ENCODE data around the gene VEGFB.

GRCh38 chr11:64216879-64217278 lies 17.5 kb upstream of the VEGFB start:
- TF ChIP-seq, protein P1, sequence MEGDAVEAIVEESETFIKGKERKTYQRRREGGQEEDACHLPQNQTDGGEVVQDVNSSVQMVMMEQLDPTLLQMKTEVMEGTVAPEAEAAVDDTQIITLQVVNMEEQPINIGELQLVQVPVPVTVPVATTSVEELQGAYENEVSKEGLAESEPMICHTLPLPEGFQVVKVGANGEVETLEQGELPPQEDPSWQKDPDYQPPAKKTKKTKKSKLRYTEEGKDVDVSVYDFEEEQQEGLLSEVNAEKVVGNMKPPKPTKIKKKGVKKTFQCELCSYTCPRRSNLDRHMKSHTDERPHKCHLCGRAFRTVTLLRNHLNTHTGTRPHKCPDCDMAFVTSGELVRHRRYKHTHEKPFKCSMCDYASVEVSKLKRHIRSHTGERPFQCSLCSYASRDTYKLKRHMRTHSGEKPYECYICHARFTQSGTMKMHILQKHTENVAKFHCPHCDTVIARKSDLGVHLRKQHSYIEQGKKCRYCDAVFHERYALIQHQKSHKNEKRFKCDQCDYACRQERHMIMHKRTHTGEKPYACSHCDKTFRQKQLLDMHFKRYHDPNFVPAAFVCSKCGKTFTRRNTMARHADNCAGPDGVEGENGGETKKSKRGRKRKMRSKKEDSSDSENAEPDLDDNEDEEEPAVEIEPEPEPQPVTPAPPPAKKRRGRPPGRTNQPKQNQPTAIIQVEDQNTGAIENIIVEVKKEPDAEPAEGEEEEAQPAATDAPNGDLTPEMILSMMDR (IDR thresholded peaks at IDR 0.05; ENCODE audit: low read depth, low read length): no peak
- no peak for TF ChIP-seq EZH2phosphoT487 (IDR thresholded peaks at IDR 0.05; ENCODE audit: low read depth)
